Measurements from ENCODE around the gene ZNF648.
"Not testable (repeated sequence)": the region's sequence is repeated elsewhere in the genome, so short reads cannot be mapped to it uniquely, and the experiment has no call there.

The ZNF648 gene, protein sequence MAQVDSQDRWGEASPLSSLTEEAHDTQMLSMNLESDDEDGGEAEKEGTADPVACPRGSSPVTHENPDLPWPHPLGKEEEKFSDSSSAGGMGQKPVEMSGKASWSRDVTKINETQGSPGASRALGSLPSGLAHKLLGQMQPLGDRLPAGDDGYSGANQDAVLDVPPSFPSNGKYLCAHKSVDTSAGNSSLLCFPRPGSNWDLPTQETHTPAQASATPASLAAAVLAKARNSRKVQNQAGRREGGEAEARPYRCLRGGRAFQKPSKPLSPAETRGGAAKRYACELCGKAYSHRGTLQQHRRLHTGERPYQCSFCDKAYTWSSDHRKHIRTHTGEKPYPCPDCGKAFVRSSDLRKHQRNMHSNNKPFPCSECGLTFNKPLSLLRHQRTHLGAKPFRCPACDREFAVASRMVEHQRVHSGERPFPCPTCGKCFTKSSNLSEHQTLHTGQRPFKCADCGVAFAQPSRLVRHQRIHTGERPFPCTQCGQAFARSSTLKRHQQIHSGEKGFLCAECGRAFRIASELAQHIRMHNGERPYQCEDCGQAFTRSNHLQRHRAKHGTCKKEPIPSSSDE

DNA sequence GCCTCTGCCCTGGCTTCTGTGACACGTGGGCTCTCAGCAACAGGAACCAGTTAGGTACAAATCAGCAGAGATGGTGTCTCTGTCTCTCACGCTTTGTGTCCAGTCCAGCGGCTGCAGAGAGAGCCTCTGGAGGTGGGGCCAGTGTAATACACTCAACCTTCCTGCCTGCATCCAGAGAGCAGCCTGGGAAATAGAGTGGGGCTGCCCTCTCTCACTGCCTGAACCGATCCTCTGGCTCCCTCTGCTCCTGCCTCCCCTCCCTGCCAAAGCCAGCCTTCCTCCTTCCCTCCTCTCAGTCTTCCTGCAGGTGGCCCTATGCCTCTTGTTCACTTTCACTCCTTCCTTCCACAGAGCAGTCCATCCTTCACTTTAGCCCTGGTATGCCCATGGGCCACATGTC is at the start of gene ZNF648:
TSS of gene ZNF648 (minus strand) at position 119 of the 400 bp plus-strand sequence. CDS start 3,702 bp downstream, outside the sequence.
- no peak for DNase-seq

GRCh38 chr1:182110635-182111034 is 49.1 kb upstream of the ZNF648 start:
- no peak for DNase-seq

DNA sequence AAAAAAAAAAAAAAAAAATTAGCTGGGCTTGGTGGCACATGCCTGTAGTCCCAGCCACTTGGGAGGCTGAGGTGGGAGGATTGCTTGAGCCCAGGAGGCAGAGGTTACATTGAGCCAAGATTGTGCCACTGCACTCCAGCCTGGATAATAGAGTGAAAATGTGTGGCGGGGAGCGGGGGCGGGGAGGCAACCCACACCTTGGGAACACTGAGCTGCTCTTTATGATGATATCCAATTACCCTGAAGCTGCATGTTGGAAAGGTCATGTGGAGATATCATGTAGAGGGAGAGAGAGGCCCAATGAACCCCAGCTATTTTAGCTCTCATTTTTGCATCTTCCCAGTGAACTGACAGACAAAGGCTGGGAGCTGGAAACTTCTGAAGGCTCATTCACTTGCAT is 48.3 kb upstream of the ZNF648 start:
- no peak for DNase-seq

DNA sequence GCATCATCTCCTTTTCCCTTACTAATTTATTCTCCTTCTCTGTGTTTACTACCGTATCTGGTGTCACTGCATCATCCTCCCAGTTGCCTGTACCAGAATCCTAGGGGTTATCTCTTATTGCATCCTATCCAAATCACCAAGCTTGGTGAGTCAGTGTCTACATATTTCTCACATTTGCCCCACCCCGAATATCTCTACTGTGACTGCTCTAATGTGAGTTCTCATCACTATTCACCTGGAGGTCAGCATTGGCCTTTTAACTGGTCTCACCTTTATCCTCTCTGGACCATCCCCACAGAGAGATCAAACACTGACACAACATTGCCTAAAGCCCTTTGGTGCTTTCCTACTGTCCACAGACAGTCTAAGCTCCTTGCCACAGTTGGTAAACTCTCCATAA is 45.7 kb upstream of the ZNF648 start:
- no peak for DNase-seq

GRCh38 chr1:182102043-182102416 is 40.5 kb upstream of the ZNF648 start:
- no peak for DNase-seq

DNA sequence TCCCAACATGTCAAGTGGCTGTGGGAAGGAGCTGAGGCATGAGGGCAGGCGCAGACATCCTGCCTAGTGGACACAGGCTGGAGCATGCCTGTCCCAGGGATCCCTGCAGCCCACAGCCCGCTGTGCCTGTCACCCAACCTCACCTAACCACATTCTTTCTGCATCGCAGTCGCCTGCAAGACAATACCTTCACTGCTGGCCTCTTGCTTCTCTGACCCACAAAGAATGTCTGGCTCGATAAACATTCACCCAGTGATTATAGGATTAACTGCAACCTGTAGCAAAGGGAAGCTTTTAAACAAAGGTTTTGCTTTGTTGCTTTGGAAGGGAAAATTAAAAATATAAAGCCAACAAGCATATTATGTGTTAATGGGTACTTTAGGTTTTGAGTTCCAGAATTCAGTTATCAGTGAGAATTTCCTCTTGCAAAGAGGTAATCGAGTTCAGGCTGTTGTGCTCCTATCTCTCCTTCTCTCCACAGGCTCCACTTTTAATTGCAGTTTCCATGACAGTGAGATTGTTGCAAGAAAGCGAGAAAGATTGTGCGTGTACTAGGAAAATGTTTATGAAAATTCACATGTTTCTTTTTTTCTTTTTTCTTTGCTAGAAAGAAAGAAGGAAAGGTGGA is 40.0 kb upstream of the ZNF648 start:
- no peak for DNase-seq

GRCh38 chr1:182098301-182098700 is 36.8 kb upstream of the ZNF648 start:
- no peak for DNase-seq

DNA sequence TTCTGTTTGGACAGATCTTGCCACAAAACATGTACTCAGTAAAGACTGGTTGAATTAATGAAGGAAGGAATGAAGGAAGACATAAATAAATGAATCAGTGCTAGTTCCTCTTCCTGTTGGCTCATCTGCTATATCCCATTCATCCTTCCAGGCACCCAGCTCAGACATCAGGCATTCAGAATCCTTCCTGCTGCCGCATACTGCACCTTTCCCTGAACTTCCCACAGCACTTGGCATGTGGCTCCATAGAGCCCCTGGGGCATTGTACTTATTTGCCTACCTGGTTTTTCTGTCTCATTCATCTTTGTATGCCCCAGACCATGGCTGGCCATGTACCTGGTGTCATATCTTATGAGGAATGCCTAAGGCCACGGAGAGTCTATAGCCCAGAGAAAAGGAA is 34.4 kb upstream of the ZNF648 start:
- no peak for DNase-seq

DNA sequence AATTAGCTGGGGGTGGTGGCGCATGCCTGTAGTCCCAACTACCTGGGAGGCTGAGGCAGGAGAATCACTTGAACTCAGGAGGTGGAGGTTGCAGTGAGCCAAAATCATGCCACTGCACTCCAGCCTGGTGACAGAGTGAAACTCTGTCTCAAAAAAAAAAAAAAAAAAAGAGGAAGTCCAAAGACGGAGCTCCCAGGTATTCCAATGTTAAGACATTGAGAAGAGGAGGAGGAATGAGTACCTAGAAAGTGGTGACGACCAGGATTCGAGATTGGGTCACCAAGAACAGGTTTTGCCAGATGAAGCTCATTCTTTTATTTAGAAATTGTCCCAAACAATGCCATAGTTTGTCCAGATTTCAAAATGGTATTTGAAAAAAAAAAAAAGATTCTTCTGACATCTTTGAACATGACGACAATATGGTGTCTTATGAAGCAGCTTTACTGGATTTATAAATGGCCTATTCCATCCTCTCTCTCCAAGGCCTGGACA is 33.0 kb upstream of the ZNF648 start:
- not testable (repeated sequence) for DNase-seq

GRCh38 chr1:182093781-182094180 is 32.3 kb upstream of the ZNF648 start:
- no peak for DNase-seq

DNA sequence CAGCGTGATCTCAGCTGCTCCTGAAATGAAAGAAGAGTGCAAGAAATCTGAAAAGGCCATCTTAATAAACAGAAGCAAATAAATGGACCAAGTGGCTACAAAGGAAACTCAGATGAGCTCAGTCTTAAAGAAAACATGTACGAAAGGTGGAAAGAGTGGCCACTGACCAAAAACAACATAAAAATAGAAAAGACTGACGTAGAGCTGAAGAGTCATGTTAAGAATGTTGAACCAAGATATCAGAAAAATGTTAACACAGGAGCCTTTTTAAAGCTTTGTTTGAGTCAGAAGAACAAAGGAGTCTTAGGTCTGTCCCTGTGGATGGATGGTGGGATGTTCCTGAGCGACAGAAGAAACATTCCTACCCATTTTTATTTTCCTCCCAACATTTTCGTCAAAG is 30.8 kb upstream of the ZNF648 start:
- no peak for DNase-seq

- no peak for DNase-seq
These were observed 29.6 kb upstream of the ZNF648 start for GRCh38 chr1:182091083-182091482.

- DNase-seq = no peak
These were observed 26.3 kb upstream of the ZNF648 start for GRCh38 chr1:182087719-182088350.

- no peak for DNase-seq
These were observed 25.8 kb upstream of the ZNF648 start for GRCh38 chr1:182087304-182087703.

- no peak for DNase-seq
These were observed 25.1 kb upstream of the ZNF648 start for GRCh38 chr1:182086620-182087019.

GRCh38 chr1:182086136-182086535 is 24.6 kb upstream of the ZNF648 start:
- DNase-seq = no peak

DNA sequence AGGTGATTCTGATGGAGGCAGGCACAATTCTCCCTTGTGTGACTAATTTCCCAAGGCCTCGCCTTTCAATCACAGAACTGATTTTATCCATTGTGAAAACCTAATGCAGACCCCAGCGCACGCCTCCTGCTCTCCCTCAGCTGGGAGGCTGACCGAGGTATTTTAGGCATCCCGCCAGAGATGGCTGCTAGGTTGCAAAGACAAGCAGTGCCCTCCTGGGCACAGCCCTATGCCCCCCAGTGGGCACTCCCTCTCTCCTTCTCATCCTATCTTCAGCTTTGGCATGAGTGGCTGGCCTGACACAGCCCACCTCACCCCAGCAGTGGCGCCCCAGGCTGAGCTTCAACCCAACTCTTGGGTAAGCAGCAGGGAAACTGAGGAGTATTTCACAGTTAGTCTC is 24.2 kb upstream of the ZNF648 start:
- no peak for DNase-seq

GRCh38 chr1:182084487-182085316 is 23.2 kb upstream of the ZNF648 start:
- DNase-seq = peak; percentile 69

DNA sequence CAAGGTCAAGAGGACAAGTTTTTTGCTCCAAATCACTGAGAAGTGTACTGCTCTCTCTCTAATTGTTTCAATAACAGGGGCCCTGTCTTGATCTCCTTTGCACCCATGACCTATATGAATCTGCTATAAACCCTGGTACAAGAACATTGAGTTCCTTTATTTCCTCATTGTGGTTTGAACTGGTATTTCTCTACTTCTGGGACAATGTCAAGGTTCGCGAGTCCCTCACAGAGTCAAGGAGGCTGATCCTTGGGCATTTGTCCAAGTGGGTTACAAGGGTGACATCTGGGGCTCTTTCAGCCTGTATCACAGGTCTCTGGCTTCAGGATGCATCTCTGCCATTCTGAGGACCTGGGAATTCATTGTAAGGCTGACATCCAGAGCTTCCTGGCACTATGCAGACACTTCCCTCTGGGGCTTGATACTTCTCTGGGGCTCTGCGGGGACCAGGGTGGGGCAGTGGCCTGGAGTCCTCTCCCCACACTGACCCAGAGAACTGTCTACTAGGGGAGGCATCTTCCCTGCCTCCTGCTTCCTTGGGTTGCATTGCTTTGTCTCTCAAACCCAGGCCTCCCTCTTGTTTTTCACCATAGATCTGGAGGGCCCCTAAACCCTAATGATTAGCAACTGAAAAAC is 22.5 kb upstream of the ZNF648 start:
- DNase-seq = no peak

DNA sequence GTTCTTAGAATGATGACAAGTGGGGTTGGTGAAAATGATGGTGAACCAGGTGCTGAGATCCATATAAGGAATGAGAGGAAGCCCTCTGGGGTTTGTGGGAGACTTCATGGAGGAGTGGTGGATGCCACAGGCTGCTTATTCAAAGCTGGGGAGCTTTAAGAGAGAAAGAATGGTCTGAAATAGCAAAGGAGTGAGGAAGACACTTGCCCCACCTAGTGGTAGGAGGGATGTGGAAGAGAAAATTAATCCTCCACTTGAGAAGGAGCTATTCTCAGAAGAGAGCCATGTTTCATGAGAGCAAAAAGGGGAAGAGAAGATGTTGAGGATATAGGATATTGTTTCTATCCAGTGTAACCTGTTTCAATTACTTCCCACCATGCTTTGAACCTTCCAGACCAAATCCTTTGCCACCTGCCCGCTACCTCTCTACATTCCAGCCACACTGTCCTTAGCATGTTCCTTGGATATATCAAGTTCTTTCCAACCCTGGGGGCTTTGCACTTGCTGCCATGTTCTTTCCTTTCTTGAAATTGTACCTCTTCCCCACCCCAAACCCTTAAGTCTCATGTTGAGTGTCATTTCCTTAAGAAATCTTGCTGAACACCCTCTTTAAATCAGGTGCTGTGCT is 19.6 kb upstream of the ZNF648 start:
- peak; percentile 31 for DNase-seq

GRCh38 chr1:182080040-182080439 is 18.5 kb upstream of the ZNF648 start:
- DNase-seq = no peak

DNA sequence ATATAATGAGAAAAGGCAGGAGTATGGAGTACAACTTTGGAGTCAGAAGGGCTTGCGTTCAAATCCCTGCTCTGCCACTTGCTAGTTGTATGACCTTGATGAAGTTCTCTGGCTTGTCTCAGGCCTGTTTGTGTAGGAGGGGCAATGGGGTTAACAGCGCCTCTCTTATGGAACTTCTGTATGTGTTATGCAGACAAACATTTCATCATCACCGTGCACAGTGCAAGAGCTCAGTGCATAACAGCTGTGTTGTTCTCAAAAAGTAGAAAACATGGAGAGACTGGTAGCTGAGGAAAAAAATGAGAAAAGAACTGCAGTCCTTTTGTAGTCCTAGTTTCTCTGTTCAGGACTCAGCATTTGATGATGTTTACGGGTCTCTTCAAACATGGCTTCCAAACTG is 10.4 kb upstream of the ZNF648 start:
- DNase-seq = no peak

All from EL (cell line).